ENCODE data around the gene MCAM. TPM values are rescaled to one million over a fixed set of nuclear protein-coding genes. Genes with fewer than 3 reads are reported as not detected.

MCAM gene
- total and polyA plus RNA-seq, 2 of the 8 experiments (the other 6 are each of a cell fraction or from before 2014, with no cell fraction given): 22.4 to 32.2 TPM

DNA sequence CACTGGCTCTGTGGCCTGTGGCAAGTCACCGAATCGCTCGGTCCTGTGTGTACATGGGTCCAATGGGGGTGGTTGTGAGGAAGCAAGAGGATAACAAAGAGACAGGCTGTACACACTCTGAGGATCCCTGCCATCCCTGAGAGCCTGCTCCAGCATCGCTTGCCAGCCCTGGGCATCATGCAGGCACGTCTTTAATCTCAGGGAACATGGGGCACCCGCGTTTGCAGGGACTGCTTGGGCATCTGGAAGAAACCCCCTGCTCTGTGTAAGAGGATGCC, 25.0 kb upstream of the MCAM start:
- no peaks in the 10 kb centered on the region for H3K9me3 ChIP-seq (ENCODE audit: insufficient read depth in 2 of 2, low read depth in 1 of 2, low read length in 1 of 2)
- H3K36me3 ChIP-seq (ENCODE audit: control insufficient read depth in 2 of 4, insufficient read depth in 4 of 4, low read length in 3 of 4): no peaks in the 10 kb centered on the region
- H3K27me3 ChIP-seq (replicated peaks in 1 of 4; ENCODE audit: control insufficient read depth in 3 of 4, extremely low read depth in 1 of 4, insufficient read depth in 3 of 4, low read length in 3 of 4): peaks cover 12 to 44% (median 33%) of the 10 kb centered on the region in 4 experiments
- no peak overlapping the region for H3K14ac ChIP-seq (ENCODE audit: insufficient read length)
- H4K5ac ChIP-seq (ENCODE audit: insufficient read length, low read depth, low read length): no peak overlapping the region
- no peak overlapping the region for H3K4me3 ChIP-seq (ENCODE audit: extremely low read depth in 1 of 4, insufficient read depth in 2 of 4, low read depth in 3 of 4, low read length in 4 of 4)
- H3K23me2 ChIP-seq (ENCODE audit: low read depth, low read length): peaks cover 17% of the 10 kb centered on the region; the same call in 1 of the 2 replicates
- peak overlapping the region; percentile 57; the same call in 1 of the 2 replicates for H2AK5ac ChIP-seq (ENCODE audit: low read depth, low read length)
- WGBS, 2 experiments (ENCODE audit: extremely low coverage in 1 of 2, insufficient coverage in 1 of 2, insufficient read length in 1 of 2, insufficient replicate concordance in 2 of 2, low coverage in 1 of 2, low lambda C conversion rate in 2 of 2, missing lambda C conversion rate in 1 of 2): 95% methylated on average over 7 of the region's 7 CpGs; no CpG with 5 or more reads in 1 of the 2 experiments
- no peak overlapping the region; the same call in 1 of the 2 replicates for H4K8ac ChIP-seq (ENCODE audit: extremely low read depth, insufficient read depth, low read length)
- H3K79me2 ChIP-seq (ENCODE audit: control insufficient read depth in 1 of 2, insufficient read depth in 2 of 2, low read length in 2 of 2): peaks cover 0 to 2% of the 10 kb centered on the region in 2 experiments; a peak in 1 of 4 replicates
- H2BK12ac ChIP-seq (ENCODE audit: low read depth, low read length): no peak overlapping the region
- H3K4me2 ChIP-seq (ENCODE audit: insufficient read depth in 1 of 2, low read depth in 2 of 2, low read length in 2 of 2): 0 out of 4 replicates have a peak overlapping the region, but pooled peaks of 1 of the 2 experiments have one; percentile 56
- no peak overlapping the region for H2BK120ac ChIP-seq (replicated peaks; ENCODE audit: low read depth, low read length)
- no peak overlapping the region for H3K4ac ChIP-seq (replicated peaks; ENCODE audit: insufficient read length, low read depth, low read length)
- H3K18ac ChIP-seq (ENCODE audit: extremely low read depth, low read length): no peak overlapping the region; the same call in 1 of the 2 replicates
- no peak overlapping the region for H2AFZ ChIP-seq (ENCODE audit: low read length)
- H2BK15ac ChIP-seq (ENCODE audit: low read length): peak overlapping the region; percentile 92; the same call in 1 of the 2 replicates
- DNase-seq (ENCODE audit: low read depth in 1 of 2, low spot score in 2 of 2): no peak
- H4K20me1 ChIP-seq (replicated peaks in 1 of 2; ENCODE audit: control insufficient read depth in 1 of 2, insufficient read depth in 2 of 2, low read length in 2 of 2): peaks cover 3 to 9% of the 10 kb centered on the region in 2 experiments
- ChIA-PET POLR2A (ENCODE audit: partially characterized antibody) (interaction anchor here (1.3 to 2.5 kb wide), 3 partner anchors 20 to 75 kb away, joined by 3 to 12 read pairs (median 3); partner anchors contain the start of gene MCAM), CTCF (ENCODE audit: partially characterized antibody) (interaction anchor here (0.6 to 20.0 kb wide), 8 partner anchors 8 to 189 kb away, joined by 3 to 463 read pairs (median 22); partner anchors contain the start of genes MCAM and USP2)
- peaks cover under 1% of the 10 kb centered on the region; the same call in 1 of the 2 replicates for H3K79me1 ChIP-seq (ENCODE audit: low read depth, low read length)
- FAIRE-seq: no peak
- no peak overlapping the region for H3K56ac ChIP-seq (replicated peaks; ENCODE audit: insufficient read length, low read depth, low read length)
- H3K23ac ChIP-seq (ENCODE audit: insufficient read length): no peak overlapping the region
- H4K91ac ChIP-seq (replicated peaks; ENCODE audit: insufficient read length, low read length): peak overlapping the region; percentile 62
- no peak overlapping the region for H3K9ac ChIP-seq (replicated peaks in 1 of 4; ENCODE audit: extremely low read depth in 1 of 4, low read depth in 3 of 4, low read length in 3 of 4)
- H3K27ac ChIP-seq (ENCODE audit: low read depth, low read length): no peak overlapping the region
- no peak overlapping the region for H2BK20ac ChIP-seq (ENCODE audit: low read length)
- H3K4me1 ChIP-seq (replicated peaks in 1 of 4; ENCODE audit: control insufficient read depth in 3 of 4, insufficient read depth in 4 of 4, low read length in 3 of 4): peaks cover 5 to 29% (median 20%) of the 10 kb centered on the region in 4 experiments
- H2BK5ac ChIP-seq (ENCODE audit: low read depth, low read length): no peak overlapping the region
- TF ChIP-seq EZH2 (IDR thresholded peaks at IDR 0.05; ENCODE audit: low read depth, low read length, severe bottlenecking) (no peak), ASH2L (IDR thresholded peaks at IDR 0.05; ENCODE audit: low read length) (no peak), MAFK (IDR thresholded peaks at IDR 0.05; ENCODE audit: low read depth, low read length) (no peak), RFX5 (IDR thresholded peaks at IDR 0.05; ENCODE audit: borderline replicate concordance, low read depth, low read length) (no peak), SUZ12 (IDR thresholded peaks at IDR 0.05; ENCODE audit: low read length) (no peak), SIRT6 (IDR thresholded peaks at IDR 0.05; ENCODE audit: low read length) (no peak), RBBP5 (IDR thresholded peaks at IDR 0.05; ENCODE audit: borderline replicate concordance, low read depth, low read length) (no peak), BRCA1 (IDR thresholded peaks at IDR 0.05; ENCODE audit: low read depth, low read length) (no peak), PHF8 (conservative IDR thresholded peaks at IDR 0.05; ENCODE audit: low read depth, low read length) (no peak), CHD1 (IDR thresholded peaks at IDR 0.05; ENCODE audit: low read depth, low read length) (no peak), SAP30 (IDR thresholded peaks at IDR 0.05; ENCODE audit: insufficient read depth, insufficient replicate concordance, low read length) (no peak)
- TF ChIP-seq, protein P1, sequence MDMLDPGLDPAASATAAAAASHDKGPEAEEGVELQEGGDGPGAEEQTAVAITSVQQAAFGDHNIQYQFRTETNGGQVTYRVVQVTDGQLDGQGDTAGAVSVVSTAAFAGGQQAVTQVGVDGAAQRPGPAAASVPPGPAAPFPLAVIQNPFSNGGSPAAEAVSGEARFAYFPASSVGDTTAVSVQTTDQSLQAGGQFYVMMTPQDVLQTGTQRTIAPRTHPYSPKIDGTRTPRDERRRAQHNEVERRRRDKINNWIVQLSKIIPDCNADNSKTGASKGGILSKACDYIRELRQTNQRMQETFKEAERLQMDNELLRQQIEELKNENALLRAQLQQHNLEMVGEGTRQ (IDR thresholded peaks at IDR 0.05; ENCODE audit: low read length): no peak
